Glomerular visceral epithelial cell (primary cell): ENCODE results near the gene THADA.
"Not testable (repeated sequence)": the region's sequence is repeated elsewhere in the genome, so short reads cannot be mapped to it uniquely, and the experiment has no call there.

ENCODE experiments used
- DNase-seq: peaks from one replicate; pipeline ENCODE4 v3.0.0-alpha.2; 2016; ENCODE audit errors: extremely low spot score

The THADA gene

GRCh38 chr2:43605079-43605655, 9.3 kb upstream of the THADA start:
- peak; percentile 49 for DNase-seq

GRCh38 chr2:43604674-43605073, 8.8 kb upstream of the THADA start:
- no peak for DNase-seq

- not testable (repeated sequence) for DNase-seq
Measured at GRCh38 chr2:43600596-43600995, 4.8 kb upstream of the THADA start.

GRCh38 chr2:43594875-43595274, 963 bp downstream of the THADA start:
- DNase-seq: no peak

GRCh38 chr2:43593254-43593653, 2.6 kb downstream of the THADA start:
- no peak for DNase-seq

GRCh38 chr2:43592443-43592842, 3.4 kb downstream of the THADA start:
- DNase-seq: peak; percentile 7

- no peak for DNase-seq
Measured at GRCh38 chr2:43585708-43586107, 10.1 kb downstream of the THADA start.

GRCh38 chr2:43579275-43579981, 16.4 kb downstream of the THADA start:
- DNase-seq: no peak

GRCh38 chr2:43576981-43577892, 18.6 kb downstream of the THADA start:
- DNase-seq: peak; percentile 46

GRCh38 chr2:43572244-43572643, 23.6 kb downstream of the THADA start:
- no peak for DNase-seq

- DNase-seq: no peak
Measured at GRCh38 chr2:43569921-43570320, 25.9 kb downstream of the THADA start.

- no peak for DNase-seq
Measured at GRCh38 chr2:43568228-43568627, 27.6 kb downstream of the THADA start.

- DNase-seq: no peak
Measured at GRCh38 chr2:43566461-43566729, 29.4 kb downstream of the THADA start.

- DNase-seq: no peak
Measured at GRCh38 chr2:43563679-43564078, 32.2 kb downstream of the THADA start.

GRCh38 chr2:43560231-43560547, 35.6 kb downstream of the THADA start:
- DNase-seq: no peak

- no peak for DNase-seq
Measured at GRCh38 chr2:43559391-43560230, 36.2 kb downstream of the THADA start.

- DNase-seq: no peak
Measured at GRCh38 chr2:43557196-43557595, 38.6 kb downstream of the THADA start.

- no peak for DNase-seq
Measured at GRCh38 chr2:43556256-43556655, 39.6 kb downstream of the THADA start.

- no peak for DNase-seq
Measured at GRCh38 chr2:43553341-43553855, 42.4 kb downstream of the THADA start.

GRCh38 chr2:43551990-43552389, 43.8 kb downstream of the THADA start:
- no peak for DNase-seq

- not testable (repeated sequence) for DNase-seq
Measured at GRCh38 chr2:43548381-43548780, 47.5 kb downstream of the THADA start.
